Measurements from ENCODE around the gene GIT2. TPM values are rescaled to one million over a fixed set of nuclear protein-coding genes. Genes with fewer than 3 reads are reported as not detected.

The GIT2 gene
- total and polyA plus RNA-seq, 10 of the 15 experiments (the other 5 are each of a cell fraction or from before 2014, with no cell fraction given) = 9.1 to 49.9 (median 43.9) TPM

DNA sequence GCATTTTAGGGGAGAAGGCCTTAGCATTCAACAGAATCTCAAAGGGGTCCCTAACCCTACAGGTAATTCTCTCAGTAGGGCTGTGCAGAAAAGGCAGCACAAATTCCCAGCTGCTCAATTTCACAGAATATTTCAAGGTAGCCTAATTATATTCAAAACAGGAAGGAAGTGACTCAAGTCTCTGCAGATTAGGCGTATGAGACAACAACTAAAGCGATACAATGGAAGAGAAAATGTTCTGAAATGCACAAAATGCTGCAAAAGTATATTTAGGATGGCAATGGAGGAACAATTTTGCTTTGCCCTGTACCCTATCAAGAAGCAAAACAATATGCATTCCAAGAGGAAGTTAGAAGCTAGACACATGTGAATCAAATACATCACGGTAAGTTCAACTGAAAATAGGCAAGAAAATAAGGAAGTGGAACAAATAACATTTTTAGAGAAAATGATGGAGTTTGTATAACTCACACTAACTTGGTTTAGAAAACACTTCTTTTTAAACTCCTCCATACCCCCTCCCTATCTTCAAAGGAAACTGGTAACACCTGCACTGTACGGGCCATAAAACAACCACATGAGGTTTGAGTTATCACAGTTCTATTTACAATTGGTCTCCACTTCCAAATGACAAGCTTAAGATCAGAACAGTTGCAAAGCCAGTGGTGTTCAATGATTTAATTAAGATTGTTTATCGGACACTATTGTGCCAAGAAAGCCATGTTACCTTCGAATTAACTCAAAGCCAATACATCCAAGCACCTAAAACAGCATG is 1.6 kb downstream of the GIT2 start (continued):
- peak; percentile 77 for TF ChIP-seq SPI1 (IDR thresholded peaks at IDR 0.05; ENCODE audit: borderline replicate concordance, insufficient read depth, low read depth, low read length)
- TF ChIP-seq RFX5 (IDR thresholded peaks at IDR 0.05; ENCODE audit: low read depth, low read length) = no peak
- TF ChIP-seq JUNB (IDR thresholded peaks at IDR 0.05) = 0 out of 2 replicates have a peak, but pooled peaks have one; percentile 25
- peak in 1 of 2 experiments; percentile 55; a peak in 1 of 4 replicates for TF ChIP-seq ETV6 (conservative IDR thresholded peaks at IDR 0.05 in 1 of 2, IDR thresholded peaks at IDR 0.05 in 1 of 2; ENCODE audit: borderline replicate concordance in 1 of 2, low read depth in 1 of 2)
- 0 out of 2 replicates have a peak, but pooled peaks have one; percentile 35 for TF ChIP-seq SIN3A (IDR thresholded peaks at IDR 0.05; ENCODE audit: low read depth, low read length)
- TF ChIP-seq GABPA (IDR thresholded peaks at IDR 0.05; ENCODE audit: low read depth) = peak; percentile 26; the same call in 1 of the 2 replicates
- 0 out of 2 replicates have a peak, but pooled peaks have one; percentile 15 for TF ChIP-seq DPF2 (IDR thresholded peaks at IDR 0.05)
- TF ChIP-seq MXI1 (IDR thresholded peaks at IDR 0.05; ENCODE audit: low read depth, low read length) = peak; percentile 47; the same call in 1 of the 2 replicates
- TF ChIP-seq, protein P1, sequence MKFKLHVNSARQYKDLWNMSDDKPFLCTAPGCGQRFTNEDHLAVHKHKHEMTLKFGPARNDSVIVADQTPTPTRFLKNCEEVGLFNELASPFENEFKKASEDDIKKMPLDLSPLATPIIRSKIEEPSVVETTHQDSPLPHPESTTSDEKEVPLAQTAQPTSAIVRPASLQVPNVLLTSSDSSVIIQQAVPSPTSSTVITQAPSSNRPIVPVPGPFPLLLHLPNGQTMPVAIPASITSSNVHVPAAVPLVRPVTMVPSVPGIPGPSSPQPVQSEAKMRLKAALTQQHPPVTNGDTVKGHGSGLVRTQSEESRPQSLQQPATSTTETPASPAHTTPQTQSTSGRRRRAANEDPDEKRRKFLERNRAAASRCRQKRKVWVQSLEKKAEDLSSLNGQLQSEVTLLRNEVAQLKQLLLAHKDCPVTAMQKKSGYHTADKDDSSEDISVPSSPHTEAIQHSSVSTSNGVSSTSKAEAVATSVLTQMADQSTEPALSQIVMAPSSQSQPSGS (IDR thresholded peaks at IDR 0.05; ENCODE audit: low read length) = 0 out of 2 replicates have a peak, but pooled peaks have one; percentile 50
- no peak for TF ChIP-seq BCL11A (IDR thresholded peaks at IDR 0.05; ENCODE audit: low read depth, low read length)
- 0 out of 2 replicates have a peak, but pooled peaks have one; percentile 23 for TF ChIP-seq HDAC2 (IDR thresholded peaks at IDR 0.05)
- TF ChIP-seq NR2C1 (IDR thresholded peaks at IDR 0.05) = no peak
- TF ChIP-seq RUNX3 (IDR thresholded peaks at IDR 0.05; ENCODE audit: low read length) = peak; percentile 15; the same call in 1 of the 2 replicates
- TF ChIP-seq TCF3 (IDR thresholded peaks at IDR 0.05; ENCODE audit: borderline replicate concordance, insufficient read depth, low read depth, low read length) = no peak
- TF ChIP-seq STAT1 (conservative IDR thresholded peaks at IDR 0.05) = no peak
